ENCODE results near the gene MED6. TPM values are rescaled to one million over a fixed set of nuclear protein-coding genes. Genes with fewer than 3 reads are reported as not detected.

The MED6 gene
- total RNA-seq, 2 experiments from 2014 or later = 62.3 to 66.6 TPM

DNA sequence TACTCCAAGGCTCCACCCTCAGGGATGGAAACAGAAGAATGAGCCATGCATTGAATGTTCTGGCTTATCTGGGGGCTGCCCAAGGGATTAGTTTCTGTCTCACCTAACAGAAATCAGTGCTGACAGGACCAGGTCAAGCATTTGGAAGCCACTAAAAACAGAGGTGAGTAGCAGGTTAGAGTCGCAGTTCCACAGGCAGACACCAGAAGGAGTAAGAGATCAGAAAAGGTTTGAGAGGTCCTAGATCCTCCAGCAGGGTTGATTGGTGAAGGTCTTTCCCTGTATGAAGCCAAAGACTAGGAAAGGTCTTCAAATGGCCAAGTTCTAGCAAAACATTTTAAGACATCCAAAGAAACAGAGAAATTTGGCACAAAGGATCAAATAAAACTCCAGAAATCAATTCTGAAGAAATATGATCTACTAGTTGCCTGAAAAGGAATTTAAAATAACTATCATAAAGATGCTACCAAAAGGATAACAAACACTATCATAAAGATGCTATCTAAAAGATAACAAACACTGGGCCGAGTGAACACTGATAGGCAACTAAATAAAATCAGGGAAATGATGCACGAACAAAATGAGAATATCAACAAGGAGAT, 21.8 kb upstream of the MED6 start:
- Mint-ChIP-seq H3K4me1 (peaks cover 2% of the 10 kb centered on the region), H3K27ac (no peak overlapping the region), H3K27me3 (no peaks in the 10 kb centered on the region), H3K9me3 (peaks cover 16% of the 10 kb centered on the region), H3K36me3 (peaks cover 23% of the 10 kb centered on the region), H3K4me3 (no peak overlapping the region)
- peak; percentile 29 for DNase-seq

GRCh38 chr14:70619708-70620107, 19.3 kb upstream of the MED6 start:
- Mint-ChIP-seq H3K9me3 (no peaks in the 10 kb centered on the region), H3K4me3 (no peak overlapping the region), H3K27me3 (no peaks in the 10 kb centered on the region), H3K4me1 (peaks cover 2% of the 10 kb centered on the region), H3K27ac (no peak overlapping the region), H3K36me3 (peaks cover 8% of the 10 kb centered on the region)
- no peak for DNase-seq

GRCh38 chr14:70618314-70618713, 17.9 kb upstream of the MED6 start:
- Mint-ChIP-seq H3K9me3 (no peaks in the 10 kb centered on the region), H3K36me3 (peaks cover 8% of the 10 kb centered on the region), H3K27ac (no peak overlapping the region), H3K27me3 (no peaks in the 10 kb centered on the region), H3K4me3 (no peak overlapping the region), H3K4me1 (peaks cover 2% of the 10 kb centered on the region)
- DNase-seq = no peak

DNA sequence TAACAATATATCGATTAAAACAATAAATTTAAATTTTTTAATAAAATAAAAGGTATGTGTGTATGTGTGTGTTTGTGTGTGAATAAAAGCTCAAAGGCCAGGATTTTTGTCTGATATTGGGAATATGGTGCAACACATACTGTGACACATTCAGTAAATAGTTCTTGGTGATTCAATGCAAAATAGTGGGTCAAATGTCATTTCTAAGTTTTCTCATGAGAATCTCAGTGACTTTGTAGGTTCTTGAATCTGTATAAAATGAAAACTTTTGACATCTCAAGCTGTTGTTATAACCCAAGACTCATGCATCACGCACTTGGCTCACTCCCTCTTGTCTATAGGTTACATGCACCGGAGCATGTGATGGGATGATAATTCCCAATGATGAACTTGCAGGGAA, 16.2 kb upstream of the MED6 start:
- no peak overlapping the region for H3K4me3 Mint-ChIP-seq
- H3K27me3 Mint-ChIP-seq = no peaks in the 10 kb centered on the region
- DNase-seq = no peak
- H3K9me3 Mint-ChIP-seq = no peaks in the 10 kb centered on the region
- H3K27ac Mint-ChIP-seq = no peak overlapping the region
- no peaks in the 10 kb centered on the region for H3K4me1 Mint-ChIP-seq
- no peaks in the 10 kb centered on the region for H3K36me3 Mint-ChIP-seq

- no peaks in the 10 kb centered on the region for H3K4me1 Mint-ChIP-seq
- no peak for DNase-seq
- no peaks in the 10 kb centered on the region for H3K27me3 Mint-ChIP-seq
- no peak overlapping the region for H3K27ac Mint-ChIP-seq
- no peaks in the 10 kb centered on the region for H3K36me3 Mint-ChIP-seq
- no peaks in the 10 kb centered on the region for H3K9me3 Mint-ChIP-seq
- no peak overlapping the region for H3K4me3 Mint-ChIP-seq
Measured at GRCh38 chr14:70611216-70611615, 10.8 kb upstream of the MED6 start.

GRCh38 chr14:70602254-70602653, 1.8 kb upstream of the MED6 start:
- H3K36me3 Mint-ChIP-seq = peaks cover 2% of the 10 kb centered on the region
- no peak overlapping the region for H3K4me3 Mint-ChIP-seq
- peaks cover 12% of the 10 kb centered on the region for H3K4me1 Mint-ChIP-seq

DNA sequence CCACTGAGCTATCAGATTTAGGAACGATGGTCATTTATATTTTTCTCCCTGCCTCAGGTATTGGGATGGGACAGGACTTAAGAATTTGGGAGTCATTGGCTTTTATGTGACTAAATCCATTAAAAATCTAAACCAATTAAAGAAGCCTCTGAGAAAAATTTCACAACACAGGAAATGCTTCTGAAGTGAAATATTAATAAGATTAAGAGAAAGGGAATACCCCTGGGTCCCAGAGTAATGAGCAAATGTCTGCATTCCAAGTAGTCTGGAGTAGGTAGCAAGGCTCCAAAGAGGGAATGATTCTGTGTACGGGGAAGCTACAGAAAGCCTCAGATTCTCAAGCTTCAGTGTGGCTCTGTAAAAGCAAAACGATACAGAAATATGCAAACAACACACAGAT, 707 bp upstream of the MED6 start:
- H3K27me3 Mint-ChIP-seq = peaks cover 5% of the 10 kb centered on the region
- H3K4me1 Mint-ChIP-seq = peaks cover 12% of the 10 kb centered on the region
- peak overlapping the region; percentile 90 for H3K4me3 Mint-ChIP-seq
- DNase-seq = no peak
- H3K36me3 Mint-ChIP-seq = peaks cover 2% of the 10 kb centered on the region
- peak overlapping the region; percentile 91 for H3K27ac Mint-ChIP-seq
- H3K9me3 Mint-ChIP-seq = no peaks in the 10 kb centered on the region

More at GRCh38 chr14:70602254-70602653, 1.8 kb upstream of the MED6 start:
- no peak overlapping the region for H3K27ac Mint-ChIP-seq
- H3K27me3 Mint-ChIP-seq = peaks cover 5% of the 10 kb centered on the region
- H3K9me3 Mint-ChIP-seq = no peaks in the 10 kb centered on the region
- no peak for DNase-seq

DNA sequence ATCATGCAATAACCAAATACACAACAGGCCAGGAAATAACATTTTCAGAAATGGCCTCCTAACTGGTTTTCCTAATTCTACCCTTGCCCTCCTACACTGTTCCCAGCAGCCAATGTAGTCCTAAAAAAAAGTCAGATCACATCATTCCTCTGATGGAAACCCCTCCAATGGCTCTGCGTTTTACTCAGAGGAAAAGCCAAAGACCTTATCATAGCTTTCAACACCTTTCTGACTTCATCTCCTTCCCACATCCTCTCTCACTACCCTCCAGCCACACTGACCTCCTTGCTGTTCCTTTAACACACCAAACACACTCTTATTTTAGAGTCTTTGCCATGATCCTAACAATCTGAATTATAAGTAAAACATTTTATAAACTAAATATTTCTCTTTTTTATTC, 1.1 kb downstream of the MED6 start:
- Mint-ChIP-seq H3K27ac (peak overlapping the region; percentile 32), H3K27me3 (peaks cover 5% of the 10 kb centered on the region), H3K9me3 (no peaks in the 10 kb centered on the region), H3K36me3 (peaks cover 2% of the 10 kb centered on the region), H3K4me1 (peaks cover 14% of the 10 kb centered on the region), H3K4me3 (peak overlapping the region; percentile 99)
- DNase-seq = no peak

DNA sequence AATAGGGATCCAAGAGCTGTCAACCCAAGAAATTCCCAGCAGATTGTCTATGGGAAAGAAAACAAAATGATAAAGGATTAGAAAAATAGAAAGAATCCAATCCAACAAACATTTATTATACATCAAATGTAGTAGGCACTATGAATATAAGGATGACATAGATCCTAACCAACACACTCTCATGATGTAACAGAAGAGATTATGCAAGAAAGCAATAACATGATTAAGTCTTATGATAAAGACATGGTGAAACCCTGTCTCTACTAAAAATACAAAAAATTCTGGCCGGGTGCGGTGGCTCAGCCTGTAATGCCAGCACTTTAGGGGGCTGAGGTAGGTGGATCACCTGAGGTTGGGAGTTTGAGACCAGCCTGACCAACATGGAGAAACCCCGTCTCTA, 2.7 kb downstream of the MED6 start:
- peaks cover 2% of the 10 kb centered on the region for H3K36me3 Mint-ChIP-seq

DNA sequence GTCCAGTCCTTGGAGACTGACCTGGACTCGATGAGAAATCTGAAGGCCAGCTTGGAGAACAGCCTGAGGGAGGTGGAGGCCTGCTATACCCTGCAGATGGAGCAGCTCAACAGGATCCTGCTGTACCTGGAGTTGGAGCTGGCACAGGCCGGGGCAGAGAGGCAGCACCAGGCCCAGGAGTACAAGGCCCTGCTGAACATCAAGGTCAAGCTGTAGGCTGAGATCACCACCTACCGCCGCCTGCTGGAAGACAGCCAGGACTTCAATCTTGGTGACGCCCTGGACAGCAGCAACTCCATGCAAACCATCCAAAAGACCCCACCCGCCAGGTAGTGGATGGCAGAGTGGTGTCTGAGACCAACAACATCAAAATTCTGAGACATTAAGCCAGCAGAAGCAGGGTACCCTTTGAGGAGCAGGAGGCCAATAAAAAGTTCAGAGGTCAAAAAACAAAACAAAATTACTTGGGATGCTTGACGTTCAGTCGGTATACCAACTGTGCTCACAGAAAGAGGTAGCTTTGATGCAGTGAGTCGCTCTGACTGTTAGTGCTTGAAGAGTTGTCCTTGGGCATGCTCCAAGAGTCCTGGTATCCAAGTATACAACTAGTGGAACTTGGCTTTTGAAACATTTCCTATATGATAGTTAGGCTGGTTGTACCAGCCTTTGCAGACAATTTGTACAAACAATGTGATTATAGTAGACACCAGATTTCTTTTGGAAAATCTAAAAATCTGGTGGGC, 4.8 kb downstream of the MED6 start:
- no peak overlapping the region for H3K27ac Mint-ChIP-seq
- peaks cover 6% of the 10 kb centered on the region for H3K36me3 Mint-ChIP-seq
- no peak for DNase-seq
- no peak overlapping the region for H3K4me3 Mint-ChIP-seq
- H3K9me3 Mint-ChIP-seq = no peaks in the 10 kb centered on the region
- H3K4me1 Mint-ChIP-seq = peaks cover 12% of the 10 kb centered on the region
- no peaks in the 10 kb centered on the region for H3K27me3 Mint-ChIP-seq

More for the DNA sequence above, 2.7 kb downstream of the MED6 start:
- H3K9me3 Mint-ChIP-seq = no peaks in the 10 kb centered on the region
- H3K4me3 Mint-ChIP-seq = no peak overlapping the region
- H3K27me3 Mint-ChIP-seq = peaks cover 5% of the 10 kb centered on the region
- H3K27ac Mint-ChIP-seq = no peak overlapping the region
- peaks cover 14% of the 10 kb centered on the region for H3K4me1 Mint-ChIP-seq
- DNase-seq = no peak

- H3K36me3 Mint-ChIP-seq = peaks cover 8% of the 10 kb centered on the region
- no peak overlapping the region for H3K27ac Mint-ChIP-seq
- H3K9me3 Mint-ChIP-seq = no peaks in the 10 kb centered on the region
- H3K27me3 Mint-ChIP-seq = no peaks in the 10 kb centered on the region
- H3K4me3 Mint-ChIP-seq = no peak overlapping the region
- peaks cover 11% of the 10 kb centered on the region for H3K4me1 Mint-ChIP-seq
- DNase-seq = no peak
Measured at GRCh38 chr14:70594461-70594860, 6.0 kb downstream of the MED6 start.

DNA sequence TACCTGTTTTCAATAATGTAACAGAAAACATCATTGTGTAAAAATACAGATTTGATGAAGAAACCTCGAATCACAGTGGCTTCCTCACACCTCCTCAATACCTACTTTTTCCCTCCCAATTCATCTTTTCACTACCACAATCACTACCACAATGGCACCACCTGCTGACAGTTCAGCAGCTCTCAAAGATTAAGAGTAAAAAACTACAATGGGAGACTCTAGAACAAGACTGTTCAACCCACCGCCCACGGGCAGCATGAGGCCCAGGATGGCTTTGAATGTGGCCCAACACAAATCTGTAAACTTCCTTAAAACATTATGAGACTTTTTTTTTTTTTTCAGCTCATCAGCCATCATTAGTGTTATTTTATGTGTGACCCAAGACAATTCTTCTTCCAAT, 15.2 kb downstream of the MED6 start:
- Mint-ChIP-seq H3K9me3 (no peaks in the 10 kb centered on the region), H3K4me3 (no peak overlapping the region), H3K27ac (no peak overlapping the region), H3K27me3 (no peaks in the 10 kb centered on the region), H3K4me1 (peaks cover 8% of the 10 kb centered on the region), H3K36me3 (peaks cover 22% of the 10 kb centered on the region)
- no peak for DNase-seq

GRCh38 chr14:70576891-70577290, 23.6 kb downstream of the MED6 start:
- H3K36me3 Mint-ChIP-seq = peaks cover 32% of the 10 kb centered on the region
- H3K9me3 Mint-ChIP-seq = peaks cover 6% of the 10 kb centered on the region
- H3K4me3 Mint-ChIP-seq = no peak overlapping the region
- no peak for DNase-seq
- no peaks in the 10 kb centered on the region for H3K4me1 Mint-ChIP-seq
- H3K27me3 Mint-ChIP-seq = no peaks in the 10 kb centered on the region
- no peak overlapping the region for H3K27ac Mint-ChIP-seq

DNA sequence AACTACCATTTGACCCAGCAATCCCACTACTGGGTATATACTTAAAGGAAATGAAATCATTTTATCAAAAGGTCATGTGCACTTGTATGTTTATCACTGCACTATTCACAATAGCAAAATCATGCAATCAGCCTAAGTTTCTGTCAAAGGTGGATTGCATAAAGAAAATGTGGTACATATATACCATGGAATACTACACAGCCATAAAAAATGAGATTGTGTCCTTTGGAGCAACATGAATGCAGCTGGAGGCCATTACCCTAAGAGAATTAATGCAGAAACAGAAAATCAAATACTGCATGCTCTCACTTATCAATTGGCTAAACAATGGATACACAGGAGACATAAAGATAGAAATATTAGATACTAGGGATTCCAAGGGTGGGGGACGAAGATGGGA, 27.4 kb downstream of the MED6 start:
- peaks cover 13% of the 10 kb centered on the region for H3K4me1 Mint-ChIP-seq
- no peak for DNase-seq
- peaks cover 6% of the 10 kb centered on the region for H3K9me3 Mint-ChIP-seq
- H3K27me3 Mint-ChIP-seq = no peaks in the 10 kb centered on the region
- peaks cover 38% of the 10 kb centered on the region for H3K36me3 Mint-ChIP-seq
- no peak overlapping the region for H3K4me3 Mint-ChIP-seq
- H3K27ac Mint-ChIP-seq = no peak overlapping the region

DNA sequence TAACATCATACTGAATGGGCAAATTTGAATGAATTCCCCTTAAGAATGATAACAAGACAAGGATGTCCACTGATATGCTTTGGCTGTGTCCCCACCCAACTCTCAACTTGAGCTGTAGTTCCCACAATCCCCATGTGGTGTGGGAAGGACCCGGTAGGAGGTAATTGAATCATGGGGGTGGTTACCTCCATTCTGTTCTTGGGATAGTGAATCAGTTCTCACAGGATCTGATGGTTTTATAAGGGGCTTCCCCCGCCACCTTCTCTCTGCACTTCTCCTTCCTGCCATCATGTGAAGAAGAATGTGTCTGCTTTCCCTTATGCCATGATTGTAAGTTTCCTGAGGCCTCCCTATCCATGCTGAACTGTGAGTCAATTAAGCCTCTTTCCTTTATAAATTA, 29.3 kb downstream of the MED6 start:
- Mint-ChIP-seq H3K4me1 (peaks cover 13% of the 10 kb centered on the region), H3K27ac (no peak overlapping the region)

DNA sequence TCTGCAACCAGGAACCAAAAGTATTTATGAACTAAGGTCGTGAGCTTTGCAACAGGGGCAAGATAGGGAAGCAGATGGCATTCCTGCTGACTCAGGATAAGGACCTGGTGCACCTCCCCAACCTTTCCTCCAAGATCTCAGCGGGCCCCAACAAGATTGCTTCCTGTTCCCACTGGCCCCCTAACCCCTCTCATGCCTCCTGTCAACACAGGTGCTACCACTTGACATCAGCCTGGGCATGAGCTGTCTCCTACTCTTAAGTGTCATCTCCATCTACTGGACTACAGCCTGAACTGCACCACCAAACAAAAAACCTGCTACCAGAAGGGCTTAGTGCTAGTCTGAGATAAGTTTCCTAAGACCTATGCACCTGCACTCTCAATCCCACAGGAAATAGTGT, 32.7 kb downstream of the MED6 start:
- Mint-ChIP-seq H3K27ac (no peak overlapping the region), H3K4me1 (peaks cover 13% of the 10 kb centered on the region), H3K4me3 (no peak overlapping the region), H3K9me3 (peaks cover 16% of the 10 kb centered on the region), H3K27me3 (no peaks in the 10 kb centered on the region), H3K36me3 (peaks cover 59% of the 10 kb centered on the region)
- DNase-seq = peak; percentile 6

More for the DNA sequence above, 29.3 kb downstream of the MED6 start:
- Mint-ChIP-seq H3K27me3 (no peaks in the 10 kb centered on the region), H3K9me3 (peaks cover 9% of the 10 kb centered on the region), H3K36me3 (peaks cover 45% of the 10 kb centered on the region), H3K4me3 (no peak overlapping the region)
- DNase-seq = no peak

Measured in activated naive CD8-positive, alpha-beta T cell treated with anti-CD3 and anti-CD28 coated beads for 36 hours (primary cell).